Measurements from ENCODE around the gene LMNA.

DNA sequence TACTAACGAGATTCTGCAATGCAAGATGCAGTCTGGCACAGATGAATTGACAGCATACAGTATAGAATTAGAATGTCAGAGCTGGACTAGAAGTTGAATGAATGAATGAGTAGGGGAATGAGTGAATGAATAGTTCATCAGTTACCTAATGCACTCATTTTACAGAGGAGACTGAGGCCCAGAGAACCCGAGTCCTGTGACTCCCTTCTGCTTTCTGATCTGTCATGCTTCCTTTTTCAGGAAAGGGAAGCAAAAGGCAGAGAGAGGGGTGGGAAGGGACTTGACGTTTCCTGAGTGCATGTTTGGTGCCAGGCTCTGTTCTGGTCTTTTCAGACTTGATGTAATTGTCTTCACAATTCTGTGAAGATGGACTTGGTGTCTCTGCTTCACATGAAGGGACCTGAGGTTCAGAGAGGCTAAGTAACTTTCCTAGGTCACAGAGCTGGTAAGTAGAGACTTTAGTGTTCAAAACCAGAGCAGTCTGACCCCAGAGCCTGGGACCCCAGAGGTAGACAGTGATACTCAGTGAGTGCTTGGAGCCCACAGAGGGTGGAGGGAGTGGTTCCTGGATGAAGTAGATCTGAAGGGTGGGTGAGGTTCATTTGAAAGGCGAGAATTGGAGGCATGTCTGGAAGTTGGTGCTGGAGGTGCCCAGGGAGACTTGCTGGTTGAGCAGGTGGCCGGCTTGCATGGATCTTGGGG is 24.2 kb upstream of the LMNA start:
- TF ChIP-seq, protein P1, sequence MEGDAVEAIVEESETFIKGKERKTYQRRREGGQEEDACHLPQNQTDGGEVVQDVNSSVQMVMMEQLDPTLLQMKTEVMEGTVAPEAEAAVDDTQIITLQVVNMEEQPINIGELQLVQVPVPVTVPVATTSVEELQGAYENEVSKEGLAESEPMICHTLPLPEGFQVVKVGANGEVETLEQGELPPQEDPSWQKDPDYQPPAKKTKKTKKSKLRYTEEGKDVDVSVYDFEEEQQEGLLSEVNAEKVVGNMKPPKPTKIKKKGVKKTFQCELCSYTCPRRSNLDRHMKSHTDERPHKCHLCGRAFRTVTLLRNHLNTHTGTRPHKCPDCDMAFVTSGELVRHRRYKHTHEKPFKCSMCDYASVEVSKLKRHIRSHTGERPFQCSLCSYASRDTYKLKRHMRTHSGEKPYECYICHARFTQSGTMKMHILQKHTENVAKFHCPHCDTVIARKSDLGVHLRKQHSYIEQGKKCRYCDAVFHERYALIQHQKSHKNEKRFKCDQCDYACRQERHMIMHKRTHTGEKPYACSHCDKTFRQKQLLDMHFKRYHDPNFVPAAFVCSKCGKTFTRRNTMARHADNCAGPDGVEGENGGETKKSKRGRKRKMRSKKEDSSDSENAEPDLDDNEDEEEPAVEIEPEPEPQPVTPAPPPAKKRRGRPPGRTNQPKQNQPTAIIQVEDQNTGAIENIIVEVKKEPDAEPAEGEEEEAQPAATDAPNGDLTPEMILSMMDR (IDR thresholded peaks at IDR 0.05; ENCODE audit: poor library complexity), result no peak
- TF ChIP-seq EZH2 (IDR thresholded peaks at IDR 0.05; ENCODE audit: borderline replicate concordance), result no peak

Data from hepatocyte (in vitro differentiated cells).